Vagina (tissue), 2 donors: Measurements from ENCODE around the gene GATA5.

Experiments
- POLR2AphosphoS5 ChIP-seq, 2 donors: sonication (generic); formaldehyde crosslinking; IDR thresholded peaks; one replicate each; pipeline ENCODE4 v1.9.0; 2017; ENCODE audit warnings: antibody characterized with exemption in 2 of 2, mild to moderate bottlenecking in 2 of 2, low read depth in 1 of 2; ENCODE audit not compliant: insufficient read depth in 1 of 2
- TF ChIP-seq, protein P1 (sequence below), 3 experiments: fragments of 450-650 bp in 2 of 3; fragments of 200-600 bp in 1 of 3; sonication (generic) in 1 of 3; IDR thresholded peaks; one replicate each; pipeline ENCODE4 v1.5.1; 2017 to 2019; ENCODE audit warnings: antibody characterized with exemption in 3 of 3, mild to moderate bottlenecking in 2 of 3, moderate library complexity in 2 of 3

DNA sequence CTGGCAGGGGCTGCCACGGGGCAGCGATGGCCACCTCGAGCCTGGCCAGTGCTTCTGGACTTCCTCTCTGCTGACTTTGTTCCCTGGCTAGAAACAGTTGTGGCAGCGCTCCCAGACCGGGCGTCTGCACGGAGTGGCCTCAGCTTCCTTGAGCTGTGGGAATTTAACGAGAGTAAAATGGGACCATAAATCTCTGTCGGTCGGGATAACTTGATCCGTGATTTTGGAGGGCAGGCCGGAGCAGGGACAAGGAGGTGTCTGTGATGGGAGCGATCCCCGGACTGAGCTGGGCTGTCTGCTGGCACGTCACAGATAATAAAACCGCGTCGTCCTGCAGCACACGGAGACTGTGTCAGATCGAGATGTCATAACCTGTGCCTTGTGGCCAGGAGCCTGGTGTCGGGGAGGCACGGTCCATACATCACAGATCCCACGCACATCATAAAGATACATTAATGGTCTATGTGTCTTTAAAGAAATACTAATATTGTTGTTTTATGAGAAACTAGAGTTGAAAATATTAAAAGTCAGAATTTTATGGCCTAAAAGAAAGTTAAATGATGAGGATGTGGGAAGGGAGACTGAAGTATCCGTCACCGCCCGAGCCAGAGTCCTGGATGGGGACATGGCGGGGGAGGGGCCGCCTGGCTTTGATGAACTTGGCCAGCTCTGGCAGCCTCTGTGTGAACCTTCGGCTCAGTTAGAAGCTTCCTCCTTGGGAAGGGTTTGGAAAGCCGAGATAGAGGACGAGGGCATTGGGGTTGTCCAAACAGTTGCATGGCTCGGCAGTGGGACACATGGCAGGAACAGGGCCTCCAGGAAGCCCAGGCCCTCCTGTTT lies 41.9 kb downstream of the GATA5 start:
- TF ChIP-seq, protein P1, sequence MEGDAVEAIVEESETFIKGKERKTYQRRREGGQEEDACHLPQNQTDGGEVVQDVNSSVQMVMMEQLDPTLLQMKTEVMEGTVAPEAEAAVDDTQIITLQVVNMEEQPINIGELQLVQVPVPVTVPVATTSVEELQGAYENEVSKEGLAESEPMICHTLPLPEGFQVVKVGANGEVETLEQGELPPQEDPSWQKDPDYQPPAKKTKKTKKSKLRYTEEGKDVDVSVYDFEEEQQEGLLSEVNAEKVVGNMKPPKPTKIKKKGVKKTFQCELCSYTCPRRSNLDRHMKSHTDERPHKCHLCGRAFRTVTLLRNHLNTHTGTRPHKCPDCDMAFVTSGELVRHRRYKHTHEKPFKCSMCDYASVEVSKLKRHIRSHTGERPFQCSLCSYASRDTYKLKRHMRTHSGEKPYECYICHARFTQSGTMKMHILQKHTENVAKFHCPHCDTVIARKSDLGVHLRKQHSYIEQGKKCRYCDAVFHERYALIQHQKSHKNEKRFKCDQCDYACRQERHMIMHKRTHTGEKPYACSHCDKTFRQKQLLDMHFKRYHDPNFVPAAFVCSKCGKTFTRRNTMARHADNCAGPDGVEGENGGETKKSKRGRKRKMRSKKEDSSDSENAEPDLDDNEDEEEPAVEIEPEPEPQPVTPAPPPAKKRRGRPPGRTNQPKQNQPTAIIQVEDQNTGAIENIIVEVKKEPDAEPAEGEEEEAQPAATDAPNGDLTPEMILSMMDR (IDR thresholded peaks at IDR 0.05): no peak
- TF ChIP-seq POLR2AphosphoS5 (IDR thresholded peaks at IDR 0.05; ENCODE audit: insufficient read depth in 1 of 2, low read depth in 1 of 2): no peak
